Renal pelvis (tissue), 4 donors: Measurements from ENCODE around the gene LRRC28. TPM values are rescaled to one million over a fixed set of nuclear protein-coding genes. Genes with fewer than 3 reads are reported as not detected.

ENCODE experiments used
- DNase-seq: peaks from one replicate; pipeline ENCODE4 v3.0.0-alpha.2; 2013
- polyA plus RNA-seq, 3 donors: library from polyadenylated mRNA; unstranded; fragments of 120-200 nt; gene quantifications; one replicate each; pipeline ENCODE4 v1.2.1, GENCODE V29; 2013; ENCODE audit not compliant: insufficient read length in 3 of 3

The LRRC28 gene
- polyA plus RNA-seq, 3 donors, result 36.5 to 37.0 (median 36.9) TPM

DNA sequence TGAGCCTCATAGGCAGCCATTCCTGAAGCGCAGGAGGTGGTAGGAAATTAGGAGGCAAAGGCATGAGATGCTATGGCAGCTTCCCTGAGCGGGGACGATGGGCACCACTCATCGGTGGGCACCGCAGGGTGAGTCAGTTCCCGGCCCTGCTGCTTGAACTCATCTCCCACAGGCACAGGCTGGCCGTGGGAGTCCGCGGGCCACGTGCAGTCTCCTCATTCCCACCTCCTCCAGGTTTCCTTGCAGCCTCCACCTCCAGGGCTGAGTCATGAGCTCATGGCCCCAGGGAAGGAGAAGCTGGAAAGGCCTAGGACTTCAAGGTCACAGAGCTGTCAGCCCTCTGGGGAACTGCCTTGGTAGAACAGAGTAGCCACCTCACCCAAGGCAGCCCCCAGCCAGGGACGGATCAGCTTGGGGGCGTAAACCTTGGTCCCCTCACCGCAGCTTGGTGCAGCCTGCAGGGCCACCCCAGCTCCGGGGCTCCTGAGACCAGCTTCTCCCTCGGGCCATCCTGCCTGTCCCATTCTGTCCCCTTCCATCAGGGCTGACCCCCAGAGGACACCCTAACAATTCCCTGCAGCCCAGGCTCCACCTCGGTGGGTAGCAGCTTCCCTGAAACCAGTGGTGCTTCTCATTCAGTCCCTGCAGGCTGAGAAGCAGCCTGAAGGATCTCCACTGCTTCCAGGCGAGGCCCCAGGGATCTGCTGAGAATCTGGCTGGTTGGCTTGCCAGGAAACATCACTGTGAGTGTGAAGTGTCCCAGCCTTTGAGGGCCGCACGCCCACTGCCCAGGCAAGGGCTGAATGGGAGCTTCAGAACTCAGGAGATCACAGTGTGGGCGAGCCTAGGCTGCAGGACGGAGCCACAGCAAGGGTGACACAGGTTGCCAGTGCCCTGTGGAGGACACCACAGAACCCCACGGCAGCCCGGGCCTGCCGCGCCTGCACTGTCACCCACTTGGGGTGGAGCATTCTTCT is 163.8 kb downstream of the LRRC28 start:
- DNase-seq, result no peak

- DNase-seq, result no peak
Measured at GRCh38 chr15:99416191-99417188, 165.2 kb downstream of the LRRC28 start.

GRCh38 chr15:99421172-99421656 is 169.9 kb downstream of the LRRC28 start:
- no peak for DNase-seq

DNA sequence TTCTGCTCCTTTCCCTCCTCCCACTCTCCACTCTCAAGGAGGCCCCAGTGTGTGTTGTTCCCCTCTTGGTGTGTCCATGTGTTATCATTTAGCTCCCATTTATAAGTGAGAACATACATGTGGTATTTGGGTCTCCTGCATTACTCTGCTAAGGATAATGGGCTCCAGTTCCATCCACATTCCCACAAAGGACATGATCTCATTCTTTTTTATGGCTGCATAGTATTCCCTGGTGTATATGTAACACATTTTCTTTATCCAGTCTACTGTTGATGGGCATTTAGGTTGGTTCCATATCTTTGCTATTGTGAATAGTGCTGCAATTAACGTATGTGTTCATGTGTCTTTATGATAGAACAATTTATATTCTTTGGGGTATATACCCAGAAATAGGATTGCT is 170.5 kb downstream of the LRRC28 start:
- no peak for DNase-seq

- DNase-seq, result no peak
Measured at GRCh38 chr15:99423186-99424130, 172.2 kb downstream of the LRRC28 start.

- DNase-seq, result no peak
Measured at GRCh38 chr15:99424131-99424571, 172.9 kb downstream of the LRRC28 start.

- no peak for DNase-seq
Measured at GRCh38 chr15:99424978-99425656, 173.8 kb downstream of the LRRC28 start.

DNA sequence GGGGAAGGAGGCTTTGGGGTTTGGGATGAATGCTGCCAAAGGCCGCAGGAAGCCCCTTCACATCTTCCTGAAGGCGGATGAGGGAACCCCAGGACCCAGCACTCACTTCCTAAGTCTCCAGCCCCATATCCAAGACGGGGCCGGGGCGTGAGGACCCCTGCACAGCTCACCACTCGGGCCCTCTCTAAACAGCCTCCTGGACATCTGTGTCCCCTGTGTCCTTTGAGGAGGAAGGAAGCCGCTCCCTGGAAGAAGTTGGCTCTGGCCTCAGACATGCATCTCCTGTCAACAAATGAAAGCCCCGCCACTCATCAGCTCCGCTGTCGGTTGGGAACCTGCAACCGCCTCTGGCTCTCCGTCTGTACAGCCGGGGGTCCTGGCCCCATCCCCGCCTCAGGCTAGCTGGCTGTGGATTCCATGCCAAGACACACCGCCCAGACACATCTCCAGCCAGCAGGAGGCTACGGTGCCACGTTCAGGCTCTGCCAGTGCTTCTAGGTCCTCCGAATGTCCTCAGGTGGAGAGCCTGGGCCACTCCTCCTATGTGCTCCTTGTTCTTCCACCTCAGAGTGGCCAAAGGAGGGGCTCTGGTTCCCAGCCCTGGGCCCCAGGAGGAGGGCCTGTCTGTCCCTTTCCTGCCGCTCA is 174.5 kb downstream of the LRRC28 start:
- no peak for DNase-seq

GRCh38 chr15:99426431-99427105 is 175.3 kb downstream of the LRRC28 start:
- no peak for DNase-seq

DNA sequence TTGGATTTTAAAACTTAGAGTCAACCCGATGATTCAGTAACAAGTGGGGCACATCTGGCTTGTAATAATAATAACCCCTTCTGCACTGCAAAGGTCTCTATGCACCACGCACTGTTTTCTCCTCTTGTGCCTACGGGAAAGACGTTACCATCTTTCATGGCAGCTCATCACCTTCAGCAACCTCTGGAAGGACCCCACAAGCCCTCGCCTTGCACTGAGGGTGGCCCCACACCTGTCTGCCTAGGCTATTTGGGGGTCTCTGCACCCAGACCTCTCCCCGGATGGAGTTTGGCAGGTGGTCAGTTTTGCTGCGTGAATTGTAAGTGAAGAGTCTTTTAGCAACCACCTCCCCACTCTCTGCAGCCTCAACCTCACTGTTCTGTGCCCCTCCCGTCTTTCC is 175.9 kb downstream of the LRRC28 start:
- DNase-seq, result no peak

DNA sequence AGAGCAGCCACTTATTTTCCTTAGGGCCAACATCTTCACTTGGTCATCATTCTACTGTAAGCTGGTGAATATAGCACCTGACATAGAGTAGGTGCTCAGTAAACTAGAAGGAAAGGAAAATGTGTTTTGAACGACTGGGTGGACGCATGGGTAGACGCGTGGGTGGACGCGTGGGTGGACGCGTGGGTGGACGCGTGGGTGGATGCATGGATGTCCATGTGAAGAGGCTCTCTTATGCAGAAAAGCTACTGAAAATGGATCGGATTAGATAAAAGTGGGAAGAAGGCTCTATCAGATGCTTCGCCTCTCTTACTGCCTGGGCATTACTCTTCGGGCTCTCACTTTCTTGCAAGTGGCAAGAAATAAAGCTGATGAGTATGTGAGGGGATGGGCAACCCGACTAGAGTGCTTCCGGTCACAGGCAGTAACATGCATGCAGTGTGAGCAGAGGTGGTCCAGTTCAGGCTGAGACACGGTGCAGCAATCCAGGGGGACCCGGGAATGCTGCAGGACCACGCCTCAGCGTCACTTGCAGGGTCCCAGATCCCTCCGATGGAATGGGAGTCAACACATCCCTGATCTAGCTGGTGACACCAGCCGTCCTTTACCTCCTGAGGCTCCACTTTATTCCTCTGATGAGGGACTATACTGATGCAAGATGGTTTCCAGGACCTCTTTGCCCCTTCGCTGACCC is 176.5 kb downstream of the LRRC28 start:
- no peak for DNase-seq

GRCh38 chr15:99429681-99430081 is 178.4 kb downstream of the LRRC28 start:
- DNase-seq, result no peak

DNA sequence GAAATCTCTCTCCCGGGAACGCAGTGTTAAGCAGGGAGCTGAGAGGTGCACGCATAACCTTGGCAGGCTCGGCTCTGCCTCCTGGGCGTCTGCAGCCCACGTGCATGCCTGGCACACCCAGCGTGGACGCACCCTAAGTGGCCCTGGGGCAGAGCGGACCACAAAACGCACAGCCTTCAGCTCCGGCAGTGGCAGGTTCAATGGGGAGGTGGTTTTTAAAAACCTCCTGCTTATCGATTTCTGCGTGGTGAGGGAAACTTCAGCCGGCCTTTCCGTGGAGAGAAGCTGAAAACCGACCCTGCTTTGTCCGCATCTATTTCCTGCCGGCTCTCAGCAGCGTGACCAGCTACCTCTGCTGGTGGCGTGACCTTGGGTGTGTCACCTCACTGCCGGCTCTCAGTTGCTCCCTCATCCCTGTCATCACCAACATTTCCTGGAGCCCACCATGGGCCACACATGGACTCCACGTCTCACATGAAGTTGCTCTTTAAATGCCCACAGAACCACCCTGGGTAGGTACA is 179.7 kb downstream of the LRRC28 start:
- DNase-seq, result no peak

DNA sequence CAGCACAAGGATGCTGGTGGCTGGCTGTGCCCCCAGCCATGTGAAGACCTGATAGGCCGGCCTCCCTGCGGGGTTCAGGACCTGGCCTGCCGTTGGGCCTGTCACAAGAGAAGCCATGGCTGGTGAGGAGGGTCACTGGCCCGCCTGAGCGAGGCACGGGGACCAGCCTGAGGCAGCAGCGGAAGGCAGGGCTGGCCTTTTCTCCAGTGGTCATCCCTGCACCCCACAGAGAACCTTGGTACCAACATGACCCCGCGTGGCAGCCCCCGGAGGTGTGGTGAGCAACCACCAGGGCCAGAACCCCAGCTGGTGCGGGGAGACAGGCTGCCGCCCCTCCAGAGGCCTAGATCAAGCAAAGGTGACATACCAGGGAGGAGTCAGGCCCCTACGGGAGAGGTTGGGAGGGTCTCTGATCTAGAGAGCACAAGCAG is 180.4 kb downstream of the LRRC28 start:
- DNase-seq, result no peak

DNA sequence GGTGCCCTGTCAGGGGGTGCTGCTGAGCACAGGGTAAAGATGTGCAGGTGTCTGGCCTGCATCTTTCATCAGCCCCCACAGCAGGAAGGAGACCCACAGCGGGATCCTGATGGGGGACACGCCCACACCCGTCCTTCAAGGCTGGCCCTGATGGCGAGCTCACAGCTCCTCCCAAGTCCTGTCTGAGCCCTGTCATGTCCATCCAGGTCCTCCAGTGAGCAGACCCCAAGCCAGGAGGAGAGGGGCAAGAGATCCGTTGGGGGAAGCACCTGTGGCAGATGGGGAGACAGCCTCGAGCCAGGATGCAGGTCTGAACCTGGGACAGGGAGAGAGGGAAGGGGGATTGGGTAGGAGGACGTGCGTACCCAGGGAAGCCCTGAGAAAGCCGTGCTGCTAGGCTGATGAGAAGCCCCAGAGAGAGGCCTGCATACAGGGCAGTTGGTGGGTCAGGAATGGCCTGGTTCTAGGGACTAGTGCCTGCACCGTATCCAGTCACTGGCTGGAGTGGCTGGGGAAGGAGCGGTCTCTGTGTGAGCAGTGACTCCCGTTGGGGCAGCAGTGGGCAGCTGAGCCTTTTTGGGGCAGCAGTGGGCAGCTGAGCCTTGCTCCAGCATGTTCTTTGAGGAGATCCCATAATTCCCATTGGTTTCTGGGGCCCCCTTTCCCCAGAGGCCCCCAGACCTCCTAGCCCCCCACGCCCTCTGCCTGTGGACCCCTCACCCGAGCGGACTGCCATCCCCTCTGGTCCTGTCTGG is 181.2 kb downstream of the LRRC28 start:
- DNase-seq, result no peak

DNA sequence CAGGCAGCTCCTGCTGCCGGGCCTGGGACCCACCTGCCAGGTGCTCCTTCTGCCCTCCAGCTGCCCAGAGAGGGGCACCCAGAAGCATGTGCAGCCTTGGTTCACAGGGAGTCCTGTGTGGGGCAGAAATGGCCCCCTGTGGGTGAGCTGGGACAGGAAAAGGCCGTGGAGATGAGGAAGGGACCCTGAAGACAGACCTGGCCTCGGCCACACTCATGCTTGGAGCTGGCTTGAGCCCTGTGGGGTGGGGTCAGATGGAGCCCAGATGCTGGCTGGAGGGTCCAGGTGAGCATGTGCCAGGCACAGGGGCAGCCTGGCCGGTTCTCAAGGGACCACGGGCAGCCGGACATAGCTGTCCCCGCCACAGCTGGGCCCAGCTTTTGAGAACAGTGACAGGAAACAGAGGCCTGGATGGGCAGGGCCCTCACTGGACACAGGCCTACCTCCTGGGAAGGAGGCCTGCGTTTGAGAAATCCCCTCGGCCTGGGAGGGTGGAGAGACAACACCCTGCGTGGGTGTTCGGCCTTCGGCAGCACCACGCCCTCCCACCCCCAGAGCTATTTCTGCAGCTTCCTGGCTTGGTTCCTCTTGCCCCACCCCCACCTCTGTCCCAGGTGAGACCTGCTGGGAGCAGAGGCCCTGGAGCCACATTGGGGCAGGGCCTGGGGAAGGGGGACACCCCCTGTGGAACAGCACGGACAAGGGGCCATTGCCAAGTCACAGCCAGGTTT is 181.9 kb downstream of the LRRC28 start:
- no peak for DNase-seq
